Measurements from ENCODE around the gene FGD1.

- TF ChIP-seq, protein P1, sequence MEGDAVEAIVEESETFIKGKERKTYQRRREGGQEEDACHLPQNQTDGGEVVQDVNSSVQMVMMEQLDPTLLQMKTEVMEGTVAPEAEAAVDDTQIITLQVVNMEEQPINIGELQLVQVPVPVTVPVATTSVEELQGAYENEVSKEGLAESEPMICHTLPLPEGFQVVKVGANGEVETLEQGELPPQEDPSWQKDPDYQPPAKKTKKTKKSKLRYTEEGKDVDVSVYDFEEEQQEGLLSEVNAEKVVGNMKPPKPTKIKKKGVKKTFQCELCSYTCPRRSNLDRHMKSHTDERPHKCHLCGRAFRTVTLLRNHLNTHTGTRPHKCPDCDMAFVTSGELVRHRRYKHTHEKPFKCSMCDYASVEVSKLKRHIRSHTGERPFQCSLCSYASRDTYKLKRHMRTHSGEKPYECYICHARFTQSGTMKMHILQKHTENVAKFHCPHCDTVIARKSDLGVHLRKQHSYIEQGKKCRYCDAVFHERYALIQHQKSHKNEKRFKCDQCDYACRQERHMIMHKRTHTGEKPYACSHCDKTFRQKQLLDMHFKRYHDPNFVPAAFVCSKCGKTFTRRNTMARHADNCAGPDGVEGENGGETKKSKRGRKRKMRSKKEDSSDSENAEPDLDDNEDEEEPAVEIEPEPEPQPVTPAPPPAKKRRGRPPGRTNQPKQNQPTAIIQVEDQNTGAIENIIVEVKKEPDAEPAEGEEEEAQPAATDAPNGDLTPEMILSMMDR (conservative IDR thresholded peaks at IDR 0.05; ENCODE audit: low read depth in 2 of 2) = no peak
- TF ChIP-seq POLR2AphosphoS5 (IDR thresholded peaks at IDR 0.05; ENCODE audit: low read depth) (no peak), REST (IDR thresholded peaks at IDR 0.05; ENCODE audit: unreplicated experiment) (no peak), ZNF331 (CRISPR knock-in tag; IDR thresholded peaks at IDR 0.05; ENCODE audit: low read depth) (no peak), CREB1 (CRISPR knock-in tag; IDR thresholded peaks at IDR 0.05; ENCODE audit: low read depth) (no peak), EZH2 (IDR thresholded peaks at IDR 0.05; ENCODE audit: low read depth, unreplicated experiment) (no peak), NANOG (IDR thresholded peaks at IDR 0.05; ENCODE audit: borderline replicate concordance) (no peak), EZH2phosphoT487 (IDR thresholded peaks at IDR 0.05; ENCODE audit: unreplicated experiment) (no peak), ZNF114 (CRISPR knock-in tag; IDR thresholded peaks at IDR 0.05) (no peak)
- TF ChIP-seq, protein P2, sequence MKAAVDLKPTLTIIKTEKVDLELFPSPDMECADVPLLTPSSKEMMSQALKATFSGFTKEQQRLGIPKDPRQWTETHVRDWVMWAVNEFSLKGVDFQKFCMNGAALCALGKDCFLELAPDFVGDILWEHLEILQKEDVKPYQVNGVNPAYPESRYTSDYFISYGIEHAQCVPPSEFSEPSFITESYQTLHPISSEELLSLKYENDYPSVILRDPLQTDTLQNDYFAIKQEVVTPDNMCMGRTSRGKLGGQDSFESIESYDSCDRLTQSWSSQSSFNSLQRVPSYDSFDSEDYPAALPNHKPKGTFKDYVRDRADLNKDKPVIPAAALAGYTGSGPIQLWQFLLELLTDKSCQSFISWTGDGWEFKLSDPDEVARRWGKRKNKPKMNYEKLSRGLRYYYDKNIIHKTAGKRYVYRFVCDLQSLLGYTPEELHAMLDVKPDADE (IDR thresholded peaks at IDR 0.05) = no peak
These were observed 451 bp upstream of the FGD1 start for GRCh38 chrX:54496517-54496852.

Data from GM23338 (cell line).